ENCODE results near the gene ADGRD1.
"Not testable (repeated sequence)": the region's sequence is repeated elsewhere in the genome, so short reads cannot be mapped to it uniquely, and the experiment has no call there.

Gene ADGRD1

GRCh38 chr12:130937546-130937945, 16.2 kb upstream of the ADGRD1 start:
- H4K91ac ChIP-seq (ENCODE audit: low read depth, low read length, poor library complexity); H3K4ac ChIP-seq (ENCODE audit: low read length); H3K14ac ChIP-seq (ENCODE audit: low read length); H3K9me3 ChIP-seq (replicated peaks in 1 of 2; ENCODE audit: control insufficient read depth in 2 of 2, insufficient read depth in 1 of 2, low read depth in 1 of 2, low read length in 2 of 2); H3K79me1 ChIP-seq (ENCODE audit: low read depth, low read length); H4K8ac ChIP-seq (ENCODE audit: low read depth, low read length); H2BK5ac ChIP-seq (ENCODE audit: low read length); H3K18ac ChIP-seq (ENCODE audit: low read length); H2BK120ac ChIP-seq (ENCODE audit: low read depth, low read length); DNase-seq (ENCODE audit: low spot score); H3K36me3 ChIP-seq (replicated peaks in 1 of 2; ENCODE audit: control insufficient read depth in 2 of 2, insufficient read depth in 2 of 2, low read length in 2 of 2); H2AK5ac ChIP-seq (ENCODE audit: low read depth, low read length); H2AFZ ChIP-seq (ENCODE audit: low read length); H3K4me3 ChIP-seq (ENCODE audit: low read length in 2 of 2); H3K23ac ChIP-seq (ENCODE audit: low read depth, low read length, poor library complexity); H2BK15ac ChIP-seq (ENCODE audit: low read length); H2BK12ac ChIP-seq (ENCODE audit: low read length); H3K9ac ChIP-seq (ENCODE audit: low read depth, low read length, poor library complexity); H3K4me1 ChIP-seq (ENCODE audit: control insufficient read depth in 2 of 2, insufficient read depth in 1 of 2, low read depth in 1 of 2, low read length in 2 of 2); H3K4me2 ChIP-seq (ENCODE audit: insufficient read depth, low read length, poor library complexity, severe bottlenecking); H3K27ac ChIP-seq (replicated peaks; ENCODE audit: low read length): not testable (repeated sequence)
- H3K27me3 ChIP-seq (ENCODE audit: control insufficient read depth in 3 of 3, insufficient read depth in 3 of 3, low read depth in 1 of 3, low read length in 3 of 3): peaks cover 0 to 15% (median 0%) of the 10 kb centered on the region in 3 experiments
- WGBS, 2 donors (ENCODE audit: extremely low coverage in 2 of 2, insufficient read length in 2 of 2, insufficient replicate concordance in 1 of 2): no CpG with 5 or more reads among the region's 3 CpGs

GRCh38 chr12:130938186-130938585, 15.5 kb upstream of the ADGRD1 start:
- Histone ChIP-seq H2BK5ac (ENCODE audit: low read length) (no peak overlapping the region), H3K9ac (ENCODE audit: low read depth, low read length, poor library complexity) (no peak overlapping the region), H2BK12ac (ENCODE audit: low read length) (no peak overlapping the region), H3K4ac (ENCODE audit: low read length) (no peak overlapping the region), H3K4me3 (ENCODE audit: low read length in 2 of 2) (no peak overlapping the region), H2AFZ (ENCODE audit: low read length) (no peak overlapping the region), H3K14ac (ENCODE audit: low read length) (no peak overlapping the region), H3K9me3 (replicated peaks in 1 of 2; ENCODE audit: control insufficient read depth in 2 of 2, insufficient read depth in 1 of 2, low read depth in 1 of 2, low read length in 2 of 2) (no peaks in the 10 kb centered on the region), H4K8ac (ENCODE audit: low read depth, low read length) (no peak overlapping the region), H3K4me1 (ENCODE audit: control insufficient read depth in 2 of 2, insufficient read depth in 1 of 2, low read depth in 1 of 2, low read length in 2 of 2) (no peaks in the 10 kb centered on the region), H3K36me3 (replicated peaks in 1 of 2; ENCODE audit: control insufficient read depth in 2 of 2, insufficient read depth in 2 of 2, low read length in 2 of 2) (no peaks in the 10 kb centered on the region), H3K27ac (replicated peaks; ENCODE audit: low read length) (no peak overlapping the region), H3K79me1 (ENCODE audit: low read depth, low read length) (peaks cover 2% of the 10 kb centered on the region), H2AK5ac (ENCODE audit: low read depth, low read length) (no peak overlapping the region), H3K4me2 (ENCODE audit: insufficient read depth, low read length, poor library complexity, severe bottlenecking) (no peak overlapping the region), H3K18ac (ENCODE audit: low read length) (no peak overlapping the region), H2BK15ac (ENCODE audit: low read length) (no peak overlapping the region), H3K23ac (ENCODE audit: low read depth, low read length, poor library complexity) (no peak overlapping the region), H2BK120ac (ENCODE audit: low read depth, low read length) (no peak overlapping the region), H3K27me3 (ENCODE audit: control insufficient read depth in 3 of 3, insufficient read depth in 3 of 3, low read depth in 1 of 3, low read length in 3 of 3) (peaks cover 0 to 10% (median 0%) of the 10 kb centered on the region in 3 experiments), H4K91ac (ENCODE audit: low read depth, low read length, poor library complexity) (no peak overlapping the region)
- no peak for DNase-seq (ENCODE audit: low spot score)

- Histone ChIP-seq H3K27me3 (ENCODE audit: control insufficient read depth in 3 of 3, insufficient read depth in 3 of 3, low read depth in 1 of 3, low read length in 3 of 3) (peaks cover 0 to 3% (median 0%) of the 10 kb centered on the region in 3 experiments), H3K79me1 (ENCODE audit: low read depth, low read length) (no peaks in the 10 kb centered on the region), H3K4me3 (ENCODE audit: low read length in 2 of 2) (no peak overlapping the region), H3K4me1 (ENCODE audit: control insufficient read depth in 2 of 2, insufficient read depth in 1 of 2, low read depth in 1 of 2, low read length in 2 of 2) (peaks cover 0 to 1% of the 10 kb centered on the region in 2 donors), H2BK15ac (ENCODE audit: low read length) (no peak overlapping the region), H2BK120ac (ENCODE audit: low read depth, low read length) (no peak overlapping the region), H2BK12ac (ENCODE audit: low read length) (no peak overlapping the region), H3K27ac (replicated peaks; ENCODE audit: low read length) (no peak overlapping the region), H2AK5ac (ENCODE audit: low read depth, low read length) (no peak overlapping the region), H4K8ac (ENCODE audit: low read depth, low read length) (no peak overlapping the region), H2BK5ac (ENCODE audit: low read length) (no peak overlapping the region), H3K4ac (ENCODE audit: low read length) (no peak overlapping the region), H3K4me2 (ENCODE audit: insufficient read depth, low read length, poor library complexity, severe bottlenecking) (no peak overlapping the region), H3K9me3 (replicated peaks in 1 of 2; ENCODE audit: control insufficient read depth in 2 of 2, insufficient read depth in 1 of 2, low read depth in 1 of 2, low read length in 2 of 2) (peaks cover 0 to 3% of the 10 kb centered on the region in 2 donors), H4K91ac (ENCODE audit: low read depth, low read length, poor library complexity) (no peak overlapping the region), H3K23ac (ENCODE audit: low read depth, low read length, poor library complexity) (no peak overlapping the region), H3K14ac (ENCODE audit: low read length) (no peak overlapping the region), H3K9ac (ENCODE audit: low read depth, low read length, poor library complexity) (no peak overlapping the region), H2AFZ (ENCODE audit: low read length) (no peak overlapping the region), H3K36me3 (replicated peaks in 1 of 2; ENCODE audit: control insufficient read depth in 2 of 2, insufficient read depth in 2 of 2, low read length in 2 of 2) (no peaks in the 10 kb centered on the region), H3K18ac (ENCODE audit: low read length) (no peak overlapping the region)
- no peak for DNase-seq (ENCODE audit: low spot score)
These were observed 8.8 kb upstream of the ADGRD1 start for GRCh38 chr12:130944878-130945277.

GRCh38 chr12:130945786-130946492, 7.8 kb upstream of the ADGRD1 start:
- H3K18ac ChIP-seq (ENCODE audit: low read length): no peak overlapping the region
- no peak overlapping the region for H2BK15ac ChIP-seq (ENCODE audit: low read length)
- peaks cover 0 to 3% of the 10 kb centered on the region in 2 donors for H3K9me3 ChIP-seq (replicated peaks in 1 of 2; ENCODE audit: control insufficient read depth in 2 of 2, insufficient read depth in 1 of 2, low read depth in 1 of 2, low read length in 2 of 2)
- no peak overlapping the region for H3K14ac ChIP-seq (ENCODE audit: low read length)
- H2BK12ac ChIP-seq (ENCODE audit: low read length): no peak overlapping the region
- no peaks in the 10 kb centered on the region for H3K79me1 ChIP-seq (ENCODE audit: low read depth, low read length)
- no peak overlapping the region for H2AFZ ChIP-seq (ENCODE audit: low read length)
- no peak overlapping the region for H3K23ac ChIP-seq (ENCODE audit: low read depth, low read length, poor library complexity)
- no CpG with 5 or more reads among the region's 7 CpGs for WGBS, 2 donors (ENCODE audit: extremely low coverage in 2 of 2, insufficient read length in 2 of 2, insufficient replicate concordance in 1 of 2)
- peaks cover 0 to 3% (median 0%) of the 10 kb centered on the region in 3 experiments for H3K27me3 ChIP-seq (ENCODE audit: control insufficient read depth in 3 of 3, insufficient read depth in 3 of 3, low read depth in 1 of 3, low read length in 3 of 3)
- no peak overlapping the region for H3K9ac ChIP-seq (ENCODE audit: low read depth, low read length, poor library complexity)
- H2AK5ac ChIP-seq (ENCODE audit: low read depth, low read length): no peak overlapping the region
- H3K4me3 ChIP-seq (ENCODE audit: low read length in 2 of 2): no peak overlapping the region
- no peak overlapping the region for H3K4me2 ChIP-seq (ENCODE audit: insufficient read depth, low read length, poor library complexity, severe bottlenecking)
- no peak overlapping the region for H3K4ac ChIP-seq (ENCODE audit: low read length)
- DNase-seq (ENCODE audit: low spot score): no peak
- H2BK5ac ChIP-seq (ENCODE audit: low read length): no peak overlapping the region
- H3K27ac ChIP-seq (replicated peaks; ENCODE audit: low read length): no peak overlapping the region
- no peak overlapping the region for H4K91ac ChIP-seq (ENCODE audit: low read depth, low read length, poor library complexity)
- no peaks in the 10 kb centered on the region for H3K36me3 ChIP-seq (replicated peaks in 1 of 2; ENCODE audit: control insufficient read depth in 2 of 2, insufficient read depth in 2 of 2, low read length in 2 of 2)
- H4K8ac ChIP-seq (ENCODE audit: low read depth, low read length): no peak overlapping the region
- H3K4me1 ChIP-seq (ENCODE audit: control insufficient read depth in 2 of 2, insufficient read depth in 1 of 2, low read depth in 1 of 2, low read length in 2 of 2): peaks cover 0 to 1% of the 10 kb centered on the region in 2 donors
- no peak overlapping the region for H2BK120ac ChIP-seq (ENCODE audit: low read depth, low read length)

All from neuronal stem cell (in vitro differentiated cells).